Hepatocyte (in vitro differentiated cells): ENCODE data around the gene EFNB2. TPM values are rescaled to one million over a fixed set of nuclear protein-coding genes. Genes with fewer than 3 reads are reported as not detected.

Experiments used
- DNase-seq: peaks from one replicate; pipeline ENCODE4 v3.0.0-alpha.2; 2016; ENCODE audit warnings: low spot score
- H2AFZ ChIP-seq: fragments of 200-600 bp; sonication (generic); 2 replicates; pipeline ENCODE4 v1.6.0; 2016; ENCODE audit warnings: antibody characterized with exemption, mild to moderate bottlenecking
- H3K27ac ChIP-seq: fragments of 200-600 bp; sonication (generic); 2 replicates; pipeline ENCODE4 v1.5.1; 2016; ENCODE audit warnings: mild to moderate bottlenecking
- H3K27me3 ChIP-seq: fragments of 200-600 bp; sonication (generic); 2 replicates; pipeline ENCODE4 v1.6.1; 2016
- H3K36me3 ChIP-seq: fragments of 200-600 bp; sonication (generic); replicated peaks from 2 replicates; pipeline ENCODE4 v1.5.1; 2016; ENCODE audit warnings: low read depth; ENCODE audit not compliant: insufficient read depth
- H3K4me1 ChIP-seq: fragments of 200-600 bp; sonication (generic); 2 replicates; pipeline ENCODE4 v1.5.1; 2016; ENCODE audit warnings: mild to moderate bottlenecking, moderate library complexity; ENCODE audit not compliant: insufficient read depth
- H3K4me2 ChIP-seq: fragments of 200-600 bp; sonication (generic); 2 replicates; pipeline ENCODE4 v1.6.0; 2016
- H3K4me3 ChIP-seq: fragments of 200-600 bp; sonication (generic); 2 replicates; pipeline ENCODE4 v1.5.1; 2016; ENCODE audit warnings: mild to moderate bottlenecking
- H3K79me2 ChIP-seq: fragments of 200-600 bp; sonication (generic); 2 replicates; pipeline ENCODE4 v1.6.0; 2017; ENCODE audit warnings: mild to moderate bottlenecking
- H3K9me2 ChIP-seq: fragments of 200-600 bp; sonication (generic); replicated peaks from 2 replicates; pipeline ENCODE4 v1.6.0; 2017; ENCODE audit warnings: mild to moderate bottlenecking; ENCODE audit not compliant: insufficient read depth
- H3K9me3 ChIP-seq: fragments of 200-600 bp; sonication (generic); 2 replicates; pipeline ENCODE4 v1.5.1; 2016; ENCODE audit warnings: low read depth, mild to moderate bottlenecking
- H4K20me1 ChIP-seq: fragments of 200-600 bp; sonication (generic); 2 replicates; pipeline ENCODE4 v1.6.0; 2016; ENCODE audit warnings: mild to moderate bottlenecking; ENCODE audit not compliant: insufficient read depth, poor library complexity, severe bottlenecking
- CTCF ChIP-seq: fragments of 200-600 bp; sonication (generic); IDR thresholded peaks from 2 replicates; pipeline ENCODE4 v1.5.1; 2016; ENCODE audit warnings: antibody characterized with exemption, mild to moderate bottlenecking; ENCODE audit not compliant: poor library complexity
- EZH2 ChIP-seq: fragments of 200-600 bp; sonication (generic); IDR thresholded peaks from 2 replicates; pipeline ENCODE4 v1.6.1; 2016; ENCODE audit warnings: antibody characterized with exemption, mild to moderate bottlenecking, borderline replicate concordance
- EZH2phosphoT487 ChIP-seq: fragments of 200-600 bp; sonication (generic); IDR thresholded peaks from one replicate; pipeline ENCODE4 v1.6.1; 2018; ENCODE audit warnings: antibody characterized with exemption, mild to moderate bottlenecking, low read depth, moderate library complexity; ENCODE audit not compliant: unreplicated experiment, severe bottlenecking
- WGBS: methylation state at CpG from one replicate; pipeline ENCODE4 v1.1.6; 2016; ENCODE audit warnings: low lambda C conversion rate; ENCODE audit errors: missing lambda C conversion rate; 5-methylcytosine and 5-hydroxymethylcytosine counted together
- polyA plus RNA-seq: library from polyadenylated mRNA; unstranded; fragments of >200 nt; fragmentation: Nextera tagmentation; extraction: Ambion mirVana; gene quantifications from 2 replicates; pipeline ENCODE4 v1.2.1, GENCODE V29; 2016
- total RNA-seq: library from RNA; depleted of rRNA; stranded (reverse); fragments of >200 nt; gene quantifications from 2 replicates; pipeline ENCODE4 v1.2.3, GENCODE V29; 2014

Gene EFNB2
- total and polyA plus RNA-seq, 2 experiments from 2014 or later, result 62.4 to 63.3 TPM

DNA sequence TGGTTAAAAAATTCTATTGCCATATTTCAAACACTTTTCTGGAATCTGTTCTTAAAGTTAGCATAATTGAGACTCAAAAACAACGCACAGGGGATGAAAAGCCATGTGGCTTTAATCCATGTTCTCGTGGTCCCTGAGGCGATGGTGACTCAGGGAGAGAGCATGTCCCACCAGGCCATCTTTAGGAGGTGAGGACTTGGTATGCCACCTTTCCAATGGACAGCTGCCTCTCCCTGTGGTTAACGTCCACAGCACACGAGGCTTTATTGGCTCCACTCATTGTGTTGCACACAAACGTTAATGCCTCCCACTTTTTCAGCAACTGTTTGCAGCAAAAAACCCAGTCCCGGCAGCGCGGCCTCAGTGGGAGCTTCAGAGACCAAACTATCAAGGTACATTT, 51.4 kb downstream of the EFNB2 start:
- Histone ChIP-seq H3K27me3 (no peaks in the 10 kb centered on the region), H2AFZ (no peak overlapping the region), H3K79me2 (no peaks in the 10 kb centered on the region), H3K4me2 (no peak overlapping the region), H3K4me3 (no peak overlapping the region), H3K4me1 (peaks cover 12% of the 10 kb centered on the region), H3K9me2 (no peaks in the 10 kb centered on the region), H4K20me1 (no peaks in the 10 kb centered on the region), H3K36me3 (no peaks in the 10 kb centered on the region), H3K9me3 (no peaks in the 10 kb centered on the region), H3K27ac (no peak overlapping the region)
- WGBS, result 76% methylated on average over 9 of the region's 9 CpGs
- no peak for TF ChIP-seq EZH2
- no peak for TF ChIP-seq CTCF
- no peak for TF ChIP-seq EZH2phosphoT487
- DNase-seq, result no peak

GRCh38 chr13:106481919-106482318, 53.5 kb downstream of the EFNB2 start:
- peaks cover 1% of the 10 kb centered on the region for H3K4me1 ChIP-seq
- no peaks in the 10 kb centered on the region for H3K27me3 ChIP-seq
- no peak overlapping the region for H3K4me3 ChIP-seq
- H4K20me1 ChIP-seq, result no peaks in the 10 kb centered on the region
- no peak for TF ChIP-seq EZH2phosphoT487
- no peak for TF ChIP-seq CTCF
- TF ChIP-seq EZH2, result no peak
- H3K27ac ChIP-seq, result no peak overlapping the region
- H3K9me2 ChIP-seq, result no peaks in the 10 kb centered on the region
- H3K4me2 ChIP-seq, result no peak overlapping the region
- 87% methylated on average over 4 of the region's 4 CpGs for WGBS
- no peaks in the 10 kb centered on the region for H3K36me3 ChIP-seq
- DNase-seq, result no peak
- H2AFZ ChIP-seq, result no peak overlapping the region
- H3K79me2 ChIP-seq, result no peaks in the 10 kb centered on the region
- no peaks in the 10 kb centered on the region for H3K9me3 ChIP-seq

- 87% methylated on average over 5 of the region's 5 CpGs for WGBS
- H3K79me2 ChIP-seq, result no peaks in the 10 kb centered on the region
- H3K27me3 ChIP-seq, result no peaks in the 10 kb centered on the region
- H3K36me3 ChIP-seq, result no peaks in the 10 kb centered on the region
- H3K9me3 ChIP-seq, result no peaks in the 10 kb centered on the region
- H3K4me3 ChIP-seq, result no peak overlapping the region
- H3K27ac ChIP-seq, result no peak overlapping the region
- peaks cover 7% of the 10 kb centered on the region for H3K4me1 ChIP-seq
- DNase-seq, result no peak
- H3K4me2 ChIP-seq, result no peak overlapping the region
- no peak for TF ChIP-seq EZH2phosphoT487
- H4K20me1 ChIP-seq, result no peaks in the 10 kb centered on the region
- H2AFZ ChIP-seq, result no peak overlapping the region
- no peaks in the 10 kb centered on the region for H3K9me2 ChIP-seq
Observed at GRCh38 chr13:106480351-106480910, 55.0 kb downstream of the EFNB2 start.

- TF ChIP-seq CTCF (no peak), EZH2 (no peak), EZH2phosphoT487 (no peak)
- 96% methylated on average over 15 of the region's 15 CpGs for WGBS
- Histone ChIP-seq H3K27ac (no peak overlapping the region), H2AFZ (no peak overlapping the region), H3K9me3 (no peaks in the 10 kb centered on the region), H3K4me1 (peaks cover 12% of the 10 kb centered on the region), H3K36me3 (no peaks in the 10 kb centered on the region), H3K9me2 (no peaks in the 10 kb centered on the region), H3K4me2 (no peak overlapping the region), H3K79me2 (no peaks in the 10 kb centered on the region), H3K27me3 (no peaks in the 10 kb centered on the region), H4K20me1 (no peaks in the 10 kb centered on the region), H3K4me3 (no peak overlapping the region)
- no peak for DNase-seq
Observed at GRCh38 chr13:106479929-106480328, 55.5 kb downstream of the EFNB2 start.
